Neural cell (in vitro differentiated cells): ENCODE measurements around the gene TSEN2.

Experiments
- CTCF ChIP-seq: fragments of 450-650 bp; IDR thresholded peaks from 2 replicates; pipeline ENCODE4 v1.5.1; 2014; ENCODE audit warnings: antibody characterized with exemption, mild to moderate bottlenecking, moderate library complexity; ENCODE audit not compliant: poor library complexity, severe bottlenecking
- EP300 ChIP-seq: fragments of 450-650 bp; conservative IDR thresholded peaks from 2 replicates; pipeline ENCODE4 v1.6.1; 2014; ENCODE audit warnings: antibody characterized with exemption, mild to moderate bottlenecking, moderate library complexity; ENCODE audit not compliant: poor library complexity, severe bottlenecking
- EZH2 ChIP-seq: fragments of 200-600, 300-800 bp; shearing (Covaris generic), sonication (generic); IDR thresholded peaks from 2 replicates; pipeline ENCODE4 v1.6.1; 2014; ENCODE audit warnings: antibody characterized with exemption, low read length, borderline replicate concordance, mild to moderate bottlenecking; ENCODE audit not compliant: insufficient read depth, poor library complexity, severe bottlenecking
- MXI1 ChIP-seq: fragments of 450-650 bp; conservative IDR thresholded peaks from 2 replicates; pipeline ENCODE4 v1.6.1; 2014; ENCODE audit warnings: antibody characterized with exemption, mild to moderate bottlenecking; ENCODE audit not compliant: poor library complexity, severe bottlenecking
- POLR2AphosphoS5 ChIP-seq: IDR thresholded peaks from 2 replicates; pipeline ENCODE4 v1.6.1; 2012
- RAD21 ChIP-seq: fragments of 450-650 bp; conservative IDR thresholded peaks from 2 replicates; pipeline ENCODE4 v1.6.1; 2014; ENCODE audit warnings: antibody characterized with exemption, mild to moderate bottlenecking, moderate library complexity
- REST ChIP-seq: IDR thresholded peaks from 2 replicates; pipeline ENCODE4 v1.6.1; 2012; ENCODE audit warnings: borderline replicate concordance

- TF ChIP-seq CTCF (no peak), RAD21 (no peak), POLR2AphosphoS5 (no peak), EZH2 (no peak), REST (no peak), EP300 (no peak), MXI1 (no peak)
Measured at GRCh38 chr3:12451960-12452359, 32.3 kb upstream of the TSEN2 start.
